Activated CD4-positive, alpha-beta T cell treated with anti-CD3 and anti-CD28 coated beads, Interleukin-2, amount 10 ng/mL, durations not matched to agents 7 days and 5 days (primary cell): ENCODE measurements around the gene RXFP1. TPM values are rescaled to one million over a fixed set of nuclear protein-coding genes. Genes with fewer than 3 reads are reported as not detected.
A peak's percentile ranks its signal among the peaks of the same experiment; 100 is the strongest.

Experiments used
- CTCF ChIA-PET: fragments of 350-600 bp; sonication (Branson Sonifier 250); formaldehyde crosslinking; loops from one replicate; lab custom pipeline; 2021; ENCODE audit warnings: antibody characterized with exemption; lab: Charles Lee
- POLR2A ChIA-PET: fragments of 350-600 bp; sonication (Branson Sonifier 250); formaldehyde crosslinking; loops from one replicate; lab custom pipeline; 2021; ENCODE audit warnings: antibody characterized with exemption; lab: Charles Lee
- DNase-seq: peaks from one replicate; pipeline ENCODE4 v3.0.0-alpha.2; 2020
- H3K27ac Mint-ChIP-seq: one replicate; pipeline ENCODE4 v1.8.0; 2021; ENCODE audit warnings: mild to moderate bottlenecking, moderate library complexity, mixed read lengths
- H3K27me3 Mint-ChIP-seq: one replicate; pipeline ENCODE4 v1.8.0; 2021; ENCODE audit warnings: mixed read lengths
- H3K36me3 Mint-ChIP-seq: one replicate; pipeline ENCODE4 v1.8.0; 2021; ENCODE audit warnings: low read depth, mixed read lengths
- H3K4me1 Mint-ChIP-seq: one replicate; pipeline ENCODE4 v1.8.0; 2021; ENCODE audit warnings: mixed read lengths
- H3K4me3 Mint-ChIP-seq: one replicate; pipeline ENCODE4 v1.8.0; 2021; ENCODE audit warnings: mild to moderate bottlenecking, moderate library complexity, mixed read lengths
- H3K9me3 Mint-ChIP-seq: one replicate; pipeline ENCODE4 v1.8.0; 2021; ENCODE audit warnings: mixed read lengths
- total RNA-seq, 2 experiments: library from RNA; stranded (reverse); gene quantifications; one replicate each; pipeline ENCODE4 v1.2.3, GENCODE V29; 2021

Gene RXFP1
- not detected for total RNA-seq

- H3K4me1 Mint-ChIP-seq: no peaks in the 10 kb centered on the region
- POLR2A ChIA-PET: no interaction called here
- H3K27ac Mint-ChIP-seq: no peak within 1 kb of the TSS
- no peaks in the 10 kb centered on the region for H3K9me3 Mint-ChIP-seq
- H3K36me3 Mint-ChIP-seq: no peaks in the 10 kb centered on the region
- no peak within 1 kb of the TSS for H3K4me3 Mint-ChIP-seq
- CTCF ChIA-PET: no interaction called here
- no peak for DNase-seq
- H3K27me3 Mint-ChIP-seq: peaks cover 8% of the 10 kb centered on the region
Observed at GRCh38 chr4:158521484-158522088, at the start of gene RXFP1. TSS of gene RXFP1 (plus strand) at chr4:158521882. CDS start at chr4:158521977, 95 bp downstream.

GRCh38 chr4:158481811-158482210 is 39.9 kb upstream of the RXFP1 start:
- Mint-ChIP-seq H3K36me3 (no peaks in the 10 kb centered on the region), H3K4me3 (no peak overlapping the region), H3K27ac (no peak overlapping the region), H3K27me3 (no peaks in the 10 kb centered on the region), H3K4me1 (no peaks in the 10 kb centered on the region), H3K9me3 (no peaks in the 10 kb centered on the region)
- no peak for DNase-seq
- POLR2A ChIA-PET: no interaction called here
- CTCF ChIA-PET: no interaction called here

- Mint-ChIP-seq H3K36me3 (no peaks in the 10 kb centered on the region), H3K4me3 (no peak overlapping the region), H3K9me3 (no peaks in the 10 kb centered on the region), H3K27ac (no peak overlapping the region), H3K27me3 (no peaks in the 10 kb centered on the region), H3K4me1 (no peaks in the 10 kb centered on the region)
- ChIA-PET POLR2A (no interaction called here), CTCF (interaction anchor here (0.6 to 1.2 kb wide), 3 partner anchors 10 to 109 kb away, joined by 3 read pairs; no protein-coding TSS in a partner anchor)
- DNase-seq: no peak
Observed at GRCh38 chr4:158484173-158484885, 37.4 kb upstream of the RXFP1 start.

- Mint-ChIP-seq H3K9me3 (no peaks in the 10 kb centered on the region), H3K4me3 (no peak overlapping the region), H3K4me1 (no peaks in the 10 kb centered on the region), H3K27me3 (no peaks in the 10 kb centered on the region), H3K27ac (no peak overlapping the region), H3K36me3 (no peaks in the 10 kb centered on the region)
- POLR2A ChIA-PET: no interaction called here
- DNase-seq: no peak
- CTCF ChIA-PET: no interaction called here
Observed at GRCh38 chr4:158490629-158491028, 31.1 kb upstream of the RXFP1 start.

- no peaks in the 10 kb centered on the region for H3K4me1 Mint-ChIP-seq
- no peaks in the 10 kb centered on the region for H3K27me3 Mint-ChIP-seq
- H3K4me3 Mint-ChIP-seq: no peak overlapping the region
- no peak overlapping the region for H3K27ac Mint-ChIP-seq
- ChIA-PET POLR2A (no interaction called here), CTCF (interaction anchor here (0.7 kb wide), 1 partner anchor 178 kb away, joined by 3 read pairs; no protein-coding TSS in a partner anchor)
- DNase-seq: no peak
- no peaks in the 10 kb centered on the region for H3K36me3 Mint-ChIP-seq
- no peaks in the 10 kb centered on the region for H3K9me3 Mint-ChIP-seq
Observed at GRCh38 chr4:158492391-158492790, 29.3 kb upstream of the RXFP1 start.

GRCh38 chr4:158496030-158496741 is 25.5 kb upstream of the RXFP1 start:
- Mint-ChIP-seq H3K36me3 (no peaks in the 10 kb centered on the region), H3K9me3 (no peaks in the 10 kb centered on the region), H3K27me3 (no peaks in the 10 kb centered on the region), H3K27ac (no peak overlapping the region), H3K4me3 (no peak overlapping the region), H3K4me1 (no peaks in the 10 kb centered on the region)
- ChIA-PET POLR2A (no interaction called here), CTCF (interaction anchor here (1.3 kb wide), 1 partner anchor 12 kb away, joined by 3 read pairs; no protein-coding TSS in a partner anchor)
- DNase-seq: peak; percentile 33

GRCh38 chr4:158500054-158500453 is 21.6 kb upstream of the RXFP1 start:
- no peaks in the 10 kb centered on the region for H3K4me1 Mint-ChIP-seq
- ChIA-PET POLR2A (no interaction called here), CTCF (no interaction called here)
- no peak overlapping the region for H3K4me3 Mint-ChIP-seq
- no peak for DNase-seq
- H3K9me3 Mint-ChIP-seq: no peaks in the 10 kb centered on the region
- H3K27ac Mint-ChIP-seq: no peak overlapping the region
- no peaks in the 10 kb centered on the region for H3K27me3 Mint-ChIP-seq
- H3K36me3 Mint-ChIP-seq: no peaks in the 10 kb centered on the region

- H3K4me1 Mint-ChIP-seq: no peaks in the 10 kb centered on the region
- DNase-seq: no peak
- H3K4me3 Mint-ChIP-seq: no peak overlapping the region
- H3K27ac Mint-ChIP-seq: no peak overlapping the region
- no peaks in the 10 kb centered on the region for H3K36me3 Mint-ChIP-seq
- peaks cover 4% of the 10 kb centered on the region for H3K27me3 Mint-ChIP-seq
- ChIA-PET POLR2A (no interaction called here), CTCF (no interaction called here)
- H3K9me3 Mint-ChIP-seq: no peaks in the 10 kb centered on the region
Observed at GRCh38 chr4:158513256-158513655, 8.4 kb upstream of the RXFP1 start.

- no peak for DNase-seq
- Mint-ChIP-seq H3K27ac (no peak overlapping the region), H3K4me1 (no peaks in the 10 kb centered on the region), H3K9me3 (no peaks in the 10 kb centered on the region), H3K27me3 (peaks cover 8% of the 10 kb centered on the region), H3K36me3 (no peaks in the 10 kb centered on the region), H3K4me3 (no peak overlapping the region)
- POLR2A ChIA-PET: no interaction called here
- CTCF ChIA-PET: no interaction called here
Observed at GRCh38 chr4:158519226-158519625, 2.5 kb upstream of the RXFP1 start.

GRCh38 chr4:158523990-158524535 is 2.4 kb downstream of the RXFP1 start:
- CTCF ChIA-PET: no interaction called here
- no peak for DNase-seq
- Mint-ChIP-seq H3K4me3 (no peak overlapping the region), H3K27ac (no peak overlapping the region), H3K9me3 (no peaks in the 10 kb centered on the region), H3K27me3 (peaks cover 11% of the 10 kb centered on the region), H3K36me3 (no peaks in the 10 kb centered on the region), H3K4me1 (no peaks in the 10 kb centered on the region)
- POLR2A ChIA-PET: no interaction called here

GRCh38 chr4:158527516-158527915 is 5.8 kb downstream of the RXFP1 start:
- Mint-ChIP-seq H3K27me3 (peaks cover 12% of the 10 kb centered on the region), H3K4me1 (no peaks in the 10 kb centered on the region), H3K27ac (no peak overlapping the region), H3K36me3 (no peaks in the 10 kb centered on the region), H3K4me3 (no peak overlapping the region), H3K9me3 (no peaks in the 10 kb centered on the region)
- DNase-seq: no peak
- CTCF ChIA-PET: interaction anchor here (1.4 kb wide), 1 partner anchor 10 kb away, joined by 4 read pairs; no protein-coding TSS in a partner anchor
- POLR2A ChIA-PET: no interaction called here

- no peak overlapping the region for H3K4me3 Mint-ChIP-seq
- DNase-seq: no peak
- CTCF ChIA-PET: interaction anchor here (0.6 kb wide), 1 partner anchor 466 kb away, joined by 4 read pairs; no protein-coding TSS in a partner anchor
- peaks cover 14% of the 10 kb centered on the region for H3K27me3 Mint-ChIP-seq
- no peaks in the 10 kb centered on the region for H3K36me3 Mint-ChIP-seq
- POLR2A ChIA-PET: no interaction called here
- no peak overlapping the region for H3K27ac Mint-ChIP-seq
- no peaks in the 10 kb centered on the region for H3K4me1 Mint-ChIP-seq
- H3K9me3 Mint-ChIP-seq: no peaks in the 10 kb centered on the region
Observed at GRCh38 chr4:158529505-158529904, 7.8 kb downstream of the RXFP1 start.

- no peaks in the 10 kb centered on the region for H3K36me3 Mint-ChIP-seq
- ChIA-PET POLR2A (no interaction called here), CTCF (interaction anchor here (0.5 to 1.4 kb wide), 2 partner anchors 15 to 206 kb away, joined by 3 to 4 read pairs; no protein-coding TSS in a partner anchor)
- H3K4me3 Mint-ChIP-seq: no peak overlapping the region
- peaks cover 14% of the 10 kb centered on the region for H3K27me3 Mint-ChIP-seq
- H3K9me3 Mint-ChIP-seq: no peaks in the 10 kb centered on the region
- no peak for DNase-seq
- peaks cover 5% of the 10 kb centered on the region for H3K4me1 Mint-ChIP-seq
- no peak overlapping the region for H3K27ac Mint-ChIP-seq
Observed at GRCh38 chr4:158530381-158530780, 8.7 kb downstream of the RXFP1 start.
